H7 (cell line): ENCODE results near the gene DDX47. TPM values are rescaled to one million over a fixed set of nuclear protein-coding genes. Genes with fewer than 3 reads are reported as not detected.
A peak's percentile ranks its signal among the peaks of the same experiment; 100 is the strongest.
"Not testable (repeated sequence)": the region's sequence is repeated elsewhere in the genome, so short reads cannot be mapped to it uniquely, and the experiment has no call there.

Experiments
- DNase-seq: peaks from one replicate; pipeline ENCODE4 v3.0.0; 2012
- H3K27me3 ChIP-seq: 2 replicates; pipeline ENCODE4 v1.6.0; 2011; ENCODE audit warnings: mild to moderate bottlenecking, low read length; ENCODE audit not compliant: control insufficient read depth, insufficient read depth
- H3K36me3 ChIP-seq: replicated peaks from 2 replicates; pipeline ENCODE4 v1.5.1; 2011; ENCODE audit warnings: low read length; ENCODE audit not compliant: control insufficient read depth, insufficient read depth
- H3K4me3 ChIP-seq: 2 replicates; pipeline ENCODE4 v1.5.1; 2011; ENCODE audit warnings: low read depth, mild to moderate bottlenecking, control low read depth, low read length, moderate library complexity; ENCODE audit not compliant: insufficient read depth
- total RNA-seq: library from RNA; depleted of rRNA; stranded (reverse); fragments of >200 nt; shearing (Covaris generic); gene quantifications from 2 replicates; pipeline ENCODE4 v1.2.3, GENCODE V29; 2014

The DDX47 gene
- total RNA-seq, 1 experiment from 2014 or later, result 69.7 TPM

DNA sequence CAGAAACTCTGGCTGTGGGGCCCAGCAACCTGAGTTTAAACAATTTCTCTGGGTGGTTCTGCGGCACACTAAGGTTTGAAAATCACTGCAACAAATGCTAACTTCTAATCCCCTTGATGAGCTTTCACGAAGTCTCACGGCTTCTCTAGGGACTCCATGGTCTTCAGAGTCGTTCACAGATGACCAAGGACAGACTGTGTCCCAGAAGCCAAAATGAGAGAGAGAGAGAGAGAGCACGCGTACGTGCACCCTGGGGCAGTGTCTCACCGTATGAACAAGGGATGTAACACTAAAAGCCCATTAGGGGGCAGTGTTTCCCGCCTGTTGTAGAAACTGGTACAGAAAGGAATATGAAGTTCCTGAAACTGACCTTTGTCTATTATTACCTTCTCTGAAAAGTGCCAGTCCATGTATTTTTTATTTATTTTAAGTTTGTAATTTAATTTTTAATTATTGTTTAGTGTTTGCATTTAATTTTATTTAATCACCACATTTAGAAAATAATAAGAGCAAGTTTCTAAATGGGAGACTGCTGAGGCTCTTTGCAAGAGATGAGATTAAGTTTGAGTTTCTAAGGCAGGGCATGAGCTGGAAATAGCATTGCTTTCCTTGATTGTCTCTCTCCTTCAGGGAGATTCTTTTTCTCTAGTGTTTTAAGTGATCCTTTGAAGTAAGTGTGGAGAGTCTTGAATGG lies 24.3 kb upstream of the DDX47 start:
- H3K4me3 ChIP-seq, result no peak overlapping the region
- no peaks in the 10 kb centered on the region for H3K36me3 ChIP-seq
- peaks cover 20% of the 10 kb centered on the region for H3K27me3 ChIP-seq
- peak; percentile 72 for DNase-seq

DNA sequence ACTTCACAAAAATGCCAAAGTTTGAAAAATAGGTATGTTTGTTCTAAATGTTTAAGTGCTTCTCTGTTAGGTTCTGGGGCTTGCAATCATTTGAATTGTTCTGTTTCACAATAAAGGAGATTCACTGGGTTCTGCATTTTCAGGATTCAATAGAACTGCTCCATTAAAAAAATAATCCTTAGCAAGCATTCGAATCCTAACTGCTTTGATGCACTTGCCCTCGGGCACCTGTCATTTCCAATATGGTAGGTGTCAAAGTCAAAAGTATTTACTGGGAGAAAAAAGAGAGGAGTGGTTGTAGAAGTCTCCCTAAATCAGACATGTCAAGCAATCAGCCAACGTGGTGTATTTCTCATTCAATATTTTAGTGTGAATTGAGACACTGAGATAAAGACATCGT lies 22.2 kb upstream of the DDX47 start:
- Histone ChIP-seq H3K27me3 (peaks cover 18% of the 10 kb centered on the region), H3K4me3 (no peak overlapping the region), H3K36me3 (no peaks in the 10 kb centered on the region)
- no peak for DNase-seq

DNA sequence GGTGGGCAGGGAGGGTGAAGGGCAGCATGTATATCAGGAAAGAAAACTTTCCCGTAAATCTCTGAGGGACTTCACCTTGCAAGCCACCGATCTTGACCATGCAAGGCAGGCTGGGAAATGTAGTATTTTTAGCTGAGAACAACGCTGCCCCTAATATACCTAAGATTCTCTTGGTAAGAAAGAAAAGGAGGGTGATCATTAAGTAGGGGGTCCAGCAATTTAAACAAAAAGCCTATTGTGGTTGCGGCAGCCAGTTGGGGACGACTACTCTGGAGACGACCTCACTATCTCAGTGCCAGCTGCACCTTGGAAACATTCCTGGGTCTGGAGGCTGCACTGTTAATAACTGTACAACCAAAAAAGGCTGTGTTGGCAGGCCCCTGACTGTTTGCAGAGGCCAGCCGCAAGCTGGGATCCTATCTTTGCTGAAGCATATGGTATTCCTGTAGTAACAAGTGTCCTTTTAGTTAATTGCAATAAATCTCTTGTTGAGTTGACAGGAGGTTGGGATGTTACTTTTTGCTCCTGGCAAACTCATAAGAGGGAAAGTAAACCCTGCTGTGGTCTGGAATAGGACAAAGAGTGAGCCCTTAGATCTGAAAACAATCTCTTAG lies 21.3 kb upstream of the DDX47 start:
- no peaks in the 10 kb centered on the region for H3K36me3 ChIP-seq
- DNase-seq, result no peak
- no peak overlapping the region for H3K4me3 ChIP-seq
- H3K27me3 ChIP-seq, result peaks cover 13% of the 10 kb centered on the region

DNA sequence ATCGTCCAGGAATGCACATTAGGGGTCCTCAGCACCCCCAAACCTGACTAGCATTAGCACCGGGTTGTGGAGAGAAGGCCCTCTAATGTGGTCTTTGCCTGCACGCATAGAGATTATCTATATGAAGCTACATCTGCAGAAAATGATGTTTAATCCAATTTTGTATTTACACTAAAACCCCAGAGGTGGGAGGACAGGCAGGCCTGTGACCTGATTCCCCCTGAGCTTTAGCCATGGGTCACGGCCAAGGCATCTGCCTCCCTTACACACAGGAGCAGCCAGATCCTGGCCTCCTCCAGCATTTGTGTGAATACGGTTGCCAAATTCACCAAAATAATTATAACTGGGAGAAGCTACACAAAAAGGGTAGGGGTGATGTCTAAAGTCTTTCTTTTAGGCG lies 20.7 kb upstream of the DDX47 start:
- Histone ChIP-seq H3K27me3 (peaks cover 9% of the 10 kb centered on the region), H3K36me3 (no peaks in the 10 kb centered on the region), H3K4me3 (no peak overlapping the region)
- DNase-seq, result no peak

GRCh38 chr12:12794686-12795085 lies 18.5 kb upstream of the DDX47 start:
- no peaks in the 10 kb centered on the region for H3K36me3 ChIP-seq
- DNase-seq, result no peak
- H3K4me3 ChIP-seq, result no peak overlapping the region
- no peaks in the 10 kb centered on the region for H3K27me3 ChIP-seq

GRCh38 chr12:12796171-12796570 lies 17.0 kb upstream of the DDX47 start:
- H3K4me3 ChIP-seq, result no peak overlapping the region
- no peaks in the 10 kb centered on the region for H3K27me3 ChIP-seq
- H3K36me3 ChIP-seq, result no peaks in the 10 kb centered on the region
- no peak for DNase-seq

DNA sequence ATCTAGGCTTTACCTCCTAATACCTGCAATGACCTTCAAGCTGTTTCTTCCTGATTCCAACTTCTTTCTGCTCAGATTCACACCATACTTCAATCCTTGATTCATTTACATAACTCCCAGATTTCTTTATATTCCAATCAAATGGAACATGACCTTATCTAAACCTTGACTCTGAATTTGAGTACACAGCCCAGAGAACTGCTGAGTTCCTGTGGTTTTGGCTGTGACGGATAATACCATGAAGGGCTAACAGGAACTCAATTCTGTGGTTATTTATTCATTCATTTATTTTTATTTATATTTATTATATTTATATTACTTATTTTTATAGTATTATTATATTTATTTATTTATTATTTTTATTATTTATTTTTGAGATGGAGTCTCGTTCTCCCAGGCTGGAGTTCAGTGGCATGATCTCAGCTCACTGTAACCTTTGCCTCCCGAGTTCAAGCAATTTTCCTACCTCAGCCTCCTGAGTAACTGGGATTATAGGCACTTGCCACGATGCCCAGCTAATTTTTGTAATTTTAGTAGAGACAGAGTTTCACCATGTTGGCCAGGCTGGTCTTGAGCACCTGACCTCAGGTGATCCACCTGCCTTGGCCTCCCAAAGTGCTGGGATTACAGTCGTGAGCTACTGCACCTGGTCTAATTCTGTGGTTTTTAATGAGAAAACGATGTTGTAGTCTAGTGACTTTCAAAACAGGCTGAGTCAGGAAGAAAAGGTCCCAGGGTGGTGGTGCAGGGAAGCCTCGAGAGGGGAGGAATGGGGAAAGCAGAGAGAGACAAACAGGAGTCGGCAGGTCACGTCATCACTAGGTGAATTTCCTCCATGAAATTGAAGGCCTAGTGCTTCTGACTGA lies 16.0 kb upstream of the DDX47 start:
- H3K36me3 ChIP-seq, result no peaks in the 10 kb centered on the region
- DNase-seq, result no peak
- no peak overlapping the region for H3K4me3 ChIP-seq
- no peaks in the 10 kb centered on the region for H3K27me3 ChIP-seq

- H3K36me3 ChIP-seq, result no peaks in the 10 kb centered on the region
- H3K27me3 ChIP-seq, result no peaks in the 10 kb centered on the region
- DNase-seq, result no peak
- H3K4me3 ChIP-seq, result no peak overlapping the region
Observed at GRCh38 chr12:12797794-12798152, 15.4 kb upstream of the DDX47 start.

- Histone ChIP-seq H3K27me3 (no peaks in the 10 kb centered on the region), H3K4me3 (no peak overlapping the region), H3K36me3 (no peaks in the 10 kb centered on the region)
- no peak for DNase-seq
Observed at GRCh38 chr12:12798480-12798879, 14.7 kb upstream of the DDX47 start.

DNA sequence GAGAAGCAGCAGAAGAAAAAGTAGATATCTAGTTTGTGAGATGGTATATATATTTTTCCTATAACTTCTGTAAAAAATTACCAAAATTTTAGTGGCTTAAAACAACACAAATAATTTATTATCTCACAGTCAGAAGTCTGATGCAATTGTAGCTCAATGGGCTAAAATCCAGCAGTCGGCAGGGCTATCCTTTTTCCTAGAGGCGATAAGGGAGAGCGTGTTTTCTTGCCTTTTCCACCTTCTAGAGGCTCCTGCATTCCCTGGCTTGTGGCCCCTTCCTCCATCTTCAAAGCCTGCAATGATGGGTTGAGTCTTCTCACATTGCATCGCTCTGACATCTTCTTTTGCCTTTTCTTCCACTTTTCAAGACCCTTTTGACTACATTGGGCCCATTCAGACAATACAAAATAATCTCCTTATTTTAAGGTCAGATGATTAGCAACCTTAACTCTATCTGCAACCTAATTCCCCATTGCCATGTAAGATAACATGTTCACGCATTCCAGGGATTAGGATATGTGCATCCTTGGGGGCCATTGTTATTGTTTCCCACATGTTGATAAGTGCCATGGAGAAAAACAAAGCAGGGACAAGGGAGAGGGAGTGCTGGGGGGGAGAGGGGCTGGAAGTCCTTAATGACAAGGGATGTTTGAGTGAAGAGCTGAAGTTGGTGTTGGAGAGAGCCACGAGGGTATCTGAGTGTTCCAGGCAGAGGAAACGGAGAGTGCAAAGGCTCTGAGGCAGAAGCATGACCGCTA lies 13.8 kb upstream of the DDX47 start:
- no peak for DNase-seq
- no peak overlapping the region for H3K4me3 ChIP-seq
- H3K36me3 ChIP-seq, result no peaks in the 10 kb centered on the region
- H3K27me3 ChIP-seq, result no peaks in the 10 kb centered on the region

DNA sequence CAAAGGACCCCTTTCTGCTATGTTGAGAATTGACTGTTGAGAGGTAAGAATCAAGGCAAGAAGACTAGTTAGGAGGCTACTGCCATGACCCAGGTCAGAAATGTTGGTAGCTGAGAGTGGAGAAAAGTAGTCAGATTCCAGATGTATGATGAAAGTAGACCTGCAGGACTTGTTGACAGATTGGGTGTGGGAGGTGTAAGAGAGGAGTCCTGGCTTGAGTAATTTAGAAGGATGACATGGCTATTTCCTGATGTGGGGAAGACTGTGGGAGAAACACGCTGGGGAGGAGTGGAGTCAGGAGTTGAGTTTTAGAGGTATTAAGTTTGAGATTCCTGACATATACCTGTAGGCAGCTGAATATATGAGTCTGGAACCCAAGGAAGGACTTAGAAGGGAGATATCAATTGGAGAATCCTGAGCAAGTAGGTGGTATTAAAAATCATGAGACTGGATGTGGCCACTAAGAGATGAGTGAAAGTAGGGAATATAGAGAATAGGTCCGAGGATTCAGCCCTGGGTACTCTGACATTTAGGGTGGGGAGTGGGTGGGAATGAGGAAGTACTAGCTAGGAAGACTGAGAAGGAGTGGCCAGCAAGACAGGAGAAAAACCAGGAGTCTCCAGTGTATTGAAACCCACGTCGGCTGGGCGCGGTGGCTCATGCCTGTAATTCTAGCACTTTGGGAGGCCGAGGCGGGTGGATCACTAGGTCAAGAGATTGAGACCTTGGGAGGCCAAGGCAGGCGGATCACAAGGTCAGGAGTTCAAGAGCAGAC lies 12.6 kb upstream of the DDX47 start:
- H3K4me3 ChIP-seq, result no peak overlapping the region
- H3K36me3 ChIP-seq, result no peaks in the 10 kb centered on the region
- no peak for DNase-seq
- H3K27me3 ChIP-seq, result no peaks in the 10 kb centered on the region

DNA sequence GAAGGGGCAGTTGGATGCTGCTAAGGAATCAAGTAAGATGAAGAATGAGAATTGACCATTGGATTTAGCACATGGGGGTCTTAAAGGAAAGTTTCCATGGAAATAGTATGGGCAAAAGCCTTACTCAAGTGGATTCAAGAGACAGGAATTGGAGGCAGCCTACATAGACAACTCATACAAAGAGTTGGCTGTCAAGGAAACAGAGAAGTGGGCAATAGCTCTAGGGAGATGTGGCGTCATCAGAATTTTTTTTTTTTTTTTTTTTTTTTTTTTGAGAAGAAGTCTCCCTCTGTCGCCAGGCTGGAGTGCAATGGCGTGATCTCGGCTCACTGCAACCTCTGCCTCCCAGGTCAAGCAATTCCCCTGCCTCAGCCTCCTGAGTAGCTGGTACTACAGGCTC lies 11.5 kb upstream of the DDX47 start:
- not testable (repeated sequence) for H3K27me3 ChIP-seq, H3K36me3 ChIP-seq, H3K4me3 ChIP-seq, DNase-seq

DNA sequence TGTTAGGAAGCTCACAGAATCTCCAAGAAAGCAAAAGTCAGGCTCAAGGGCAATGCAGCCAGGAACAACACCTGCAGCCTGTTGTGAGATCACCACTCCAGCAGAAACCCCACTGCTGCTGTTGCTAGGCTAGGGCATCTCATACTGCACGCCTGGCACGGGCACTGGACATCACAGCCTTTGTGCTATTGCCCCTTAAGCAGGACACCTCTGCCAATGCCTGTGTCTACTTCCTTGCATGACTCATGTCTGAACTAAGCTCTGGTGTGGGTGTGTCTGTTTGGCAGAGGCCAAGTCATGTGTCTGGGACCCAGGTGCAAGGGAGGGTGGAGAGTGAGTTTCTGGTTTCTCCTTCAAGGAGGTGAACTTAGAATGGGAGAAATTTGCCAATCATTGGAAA lies 10.0 kb upstream of the DDX47 start:
- Histone ChIP-seq H3K27me3 (no peaks in the 10 kb centered on the region), H3K4me3 (no peak overlapping the region), H3K36me3 (no peaks in the 10 kb centered on the region)
- no peak for DNase-seq

DNA sequence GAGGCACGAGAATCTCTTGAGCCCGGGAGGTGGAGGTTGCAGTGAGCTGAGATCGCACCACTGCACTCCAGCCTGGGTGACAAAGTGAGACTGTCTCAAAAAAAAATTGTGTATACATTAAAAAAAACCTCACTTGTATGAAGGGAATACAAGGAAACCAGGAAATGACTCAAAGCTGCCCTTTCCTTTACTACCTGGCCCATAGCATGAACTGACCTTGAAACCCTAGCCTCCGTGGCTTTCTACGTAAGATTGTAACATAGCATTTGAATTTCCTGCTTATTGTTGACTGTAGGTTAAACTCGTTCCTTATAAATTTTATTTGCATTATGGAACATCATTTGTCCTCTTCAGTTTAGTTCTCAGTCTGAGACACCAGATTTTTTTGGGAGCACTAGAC lies 9.1 kb upstream of the DDX47 start:
- no peak for DNase-seq
- H3K4me3 ChIP-seq, result no peak overlapping the region
- no peaks in the 10 kb centered on the region for H3K27me3 ChIP-seq
- no peaks in the 10 kb centered on the region for H3K36me3 ChIP-seq
